Tibial nerve (tissue), 4 donors: ENCODE data around the gene DDC. TPM values are rescaled to one million over a fixed set of nuclear protein-coding genes. Genes with fewer than 3 reads are reported as not detected.

Experiments used
- DNase-seq, 2 donors: peaks; one replicate each; pipeline ENCODE4 v3.0.0-alpha.2; 2019; ENCODE audit warnings: low spot score in 2 of 2
- H3K27ac ChIP-seq, 4 donors: fragments of 200-600 bp; sonication (generic) in 3 of 4; one replicate each; pipeline ENCODE4 v1.5.1; 2017 to 2019; ENCODE audit warnings: mild to moderate bottlenecking in 1 of 4
- H3K27me3 ChIP-seq, 2 donors: fragments of 200-600 bp; sonication (generic) in 1 of 2; one replicate each; pipeline versions ENCODE4 v1.5.1 to v1.6.0; 2017 to 2019
- H3K36me3 ChIP-seq, 3 donors: fragments of 200-600 bp; sonication (generic); one replicate each; pipeline ENCODE4 v1.5.1; 2018 to 2019
- H3K4me1 ChIP-seq, 4 donors: fragments of 200-600 bp; sonication (generic) in 3 of 4; one replicate each; pipeline ENCODE4 v1.5.1; 2017 to 2019
- H3K4me3 ChIP-seq, 4 donors: fragments of 200-600 bp; sonication (generic) in 3 of 4; one replicate each; pipeline ENCODE4 v1.5.1; 2017 to 2019; ENCODE audit warnings: mild to moderate bottlenecking in 1 of 4, moderate library complexity in 1 of 4
- H3K9me3 ChIP-seq, 4 donors: fragments of 200-600 bp; sonication (generic) in 3 of 4; one replicate each; pipeline ENCODE4 v1.5.1; 2017 to 2019
- EP300 ChIP-seq, 2 donors: sonication (generic); formaldehyde crosslinking; IDR thresholded peaks; one replicate each; pipeline ENCODE4 v1.6.1; 2017; ENCODE audit warnings: antibody characterized with exemption in 2 of 2, mild to moderate bottlenecking in 1 of 2
- POLR2A ChIP-seq, 2 donors: fragments of 450-650 bp; IDR thresholded peaks; one replicate each; pipeline ENCODE4 v1.6.1; 2017; ENCODE audit warnings: antibody characterized with exemption in 2 of 2, mild to moderate bottlenecking in 2 of 2, moderate library complexity in 2 of 2
- WGBS, 2 donors: methylation state at CpG; one replicate each; pipeline ENCODE4 v1.1.5; 2018; 5-methylcytosine and 5-hydroxymethylcytosine counted together
- total RNA-seq, 4 donors: library from RNA; depleted of rRNA; stranded (reverse); fragments of >200 nt; gene quantifications; one replicate each; pipeline ENCODE4 v1.1.0, GENCODE V29; 2016
- TF ChIP-seq, protein P1 (sequence below), 5 experiments: fragments of 200-600 bp in 3 of 5; fragments of 450-650 bp in 2 of 5; sonication (generic) in 3 of 5; IDR thresholded peaks; one replicate each; pipeline ENCODE4 v1.5.1; 2016 to 2019; ENCODE audit warnings: antibody characterized with exemption in 5 of 5, mild to moderate bottlenecking in 3 of 5, moderate library complexity in 2 of 5

Gene DDC
- total RNA-seq, 4 donors from 2014 or later = 0.66 TPM; not detected in 3

DNA sequence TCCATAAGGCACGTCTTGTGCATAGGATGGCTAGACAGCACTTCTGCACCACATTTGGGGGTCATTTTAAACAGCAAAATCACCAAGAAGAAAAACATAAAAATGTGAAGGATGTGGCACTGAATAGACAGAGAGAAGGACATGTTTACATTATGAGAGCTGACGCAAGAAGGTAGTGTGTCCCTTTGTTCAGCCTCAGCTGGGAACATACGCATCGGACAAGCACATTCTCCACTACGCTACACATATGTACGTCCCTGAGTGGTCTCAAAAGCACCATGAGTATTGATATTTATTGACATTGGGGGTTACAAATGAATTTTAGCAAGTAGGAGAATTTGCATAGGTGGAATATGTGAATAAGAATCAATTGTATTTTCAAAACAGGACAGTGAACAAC lies 20.2 kb downstream of the DDC start:
- Histone ChIP-seq H3K4me1 (no peaks in the 10 kb centered on the region), H3K4me3 (no peak overlapping the region), H3K36me3 (no peaks in the 10 kb centered on the region), H3K9me3 (no peaks in the 10 kb centered on the region), H3K27ac (no peak overlapping the region), H3K27me3 (no peaks in the 10 kb centered on the region)
- no peak for DNase-seq
- WGBS, 2 donors = 81 to 84% methylated on average over 6 of the region's 6 CpGs
- TF ChIP-seq, protein P1, sequence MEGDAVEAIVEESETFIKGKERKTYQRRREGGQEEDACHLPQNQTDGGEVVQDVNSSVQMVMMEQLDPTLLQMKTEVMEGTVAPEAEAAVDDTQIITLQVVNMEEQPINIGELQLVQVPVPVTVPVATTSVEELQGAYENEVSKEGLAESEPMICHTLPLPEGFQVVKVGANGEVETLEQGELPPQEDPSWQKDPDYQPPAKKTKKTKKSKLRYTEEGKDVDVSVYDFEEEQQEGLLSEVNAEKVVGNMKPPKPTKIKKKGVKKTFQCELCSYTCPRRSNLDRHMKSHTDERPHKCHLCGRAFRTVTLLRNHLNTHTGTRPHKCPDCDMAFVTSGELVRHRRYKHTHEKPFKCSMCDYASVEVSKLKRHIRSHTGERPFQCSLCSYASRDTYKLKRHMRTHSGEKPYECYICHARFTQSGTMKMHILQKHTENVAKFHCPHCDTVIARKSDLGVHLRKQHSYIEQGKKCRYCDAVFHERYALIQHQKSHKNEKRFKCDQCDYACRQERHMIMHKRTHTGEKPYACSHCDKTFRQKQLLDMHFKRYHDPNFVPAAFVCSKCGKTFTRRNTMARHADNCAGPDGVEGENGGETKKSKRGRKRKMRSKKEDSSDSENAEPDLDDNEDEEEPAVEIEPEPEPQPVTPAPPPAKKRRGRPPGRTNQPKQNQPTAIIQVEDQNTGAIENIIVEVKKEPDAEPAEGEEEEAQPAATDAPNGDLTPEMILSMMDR (IDR thresholded peaks at IDR 0.05) = no peak
- TF ChIP-seq POLR2A (IDR thresholded peaks at IDR 0.05) (no peak), EP300 (IDR thresholded peaks at IDR 0.05) (no peak)

- TF ChIP-seq EP300 (IDR thresholded peaks at IDR 0.05) = no peak
- no peak for TF ChIP-seq POLR2A (IDR thresholded peaks at IDR 0.05)
- TF ChIP-seq, protein P1 (IDR thresholded peaks at IDR 0.05) = no peak
- no peaks in the 10 kb centered on the region for H3K27me3 ChIP-seq
- H3K4me3 ChIP-seq = no peak overlapping the region
- no peaks in the 10 kb centered on the region for H3K9me3 ChIP-seq
- 91 to 95% methylated on average over 18 of the region's 18 CpGs for WGBS, 2 donors
- DNase-seq = no peak
- H3K27ac ChIP-seq = no peak overlapping the region
- H3K4me1 ChIP-seq = no peaks in the 10 kb centered on the region
- no peaks in the 10 kb centered on the region for H3K36me3 ChIP-seq
These were observed 21.3 kb downstream of the DDC start for GRCh38 chr7:50543776-50544442.

GRCh38 chr7:50542132-50542531 lies 23.1 kb downstream of the DDC start:
- Histone ChIP-seq H3K27ac (no peak overlapping the region), H3K36me3 (no peaks in the 10 kb centered on the region), H3K9me3 (no peaks in the 10 kb centered on the region), H3K4me1 (no peaks in the 10 kb centered on the region), H3K4me3 (no peak overlapping the region), H3K27me3 (no peaks in the 10 kb centered on the region)
- no peak for DNase-seq
- 75 to 79% methylated on average over 11 of the region's 11 CpGs for WGBS, 2 donors
- TF ChIP-seq, protein P1 (IDR thresholded peaks at IDR 0.05) = no peak
- TF ChIP-seq EP300 (IDR thresholded peaks at IDR 0.05) = no peak
- TF ChIP-seq POLR2A (IDR thresholded peaks at IDR 0.05) = no peak

GRCh38 chr7:50540785-50541579 lies 24.2 kb downstream of the DDC start:
- no peaks in the 10 kb centered on the region for H3K9me3 ChIP-seq
- TF ChIP-seq EP300 (IDR thresholded peaks at IDR 0.05) = no peak
- TF ChIP-seq, protein P1 (IDR thresholded peaks at IDR 0.05) = no peak
- TF ChIP-seq POLR2A (IDR thresholded peaks at IDR 0.05) = no peak
- no peak for DNase-seq
- no peak overlapping the region for H3K27ac ChIP-seq
- no peaks in the 10 kb centered on the region for H3K36me3 ChIP-seq
- no peak overlapping the region for H3K4me3 ChIP-seq
- no peaks in the 10 kb centered on the region for H3K4me1 ChIP-seq
- no peaks in the 10 kb centered on the region for H3K27me3 ChIP-seq
- whole genome bisulfite sequencing, 2 donors = 91 to 94% methylated on average over 9 of the region's 9 CpGs

DNA sequence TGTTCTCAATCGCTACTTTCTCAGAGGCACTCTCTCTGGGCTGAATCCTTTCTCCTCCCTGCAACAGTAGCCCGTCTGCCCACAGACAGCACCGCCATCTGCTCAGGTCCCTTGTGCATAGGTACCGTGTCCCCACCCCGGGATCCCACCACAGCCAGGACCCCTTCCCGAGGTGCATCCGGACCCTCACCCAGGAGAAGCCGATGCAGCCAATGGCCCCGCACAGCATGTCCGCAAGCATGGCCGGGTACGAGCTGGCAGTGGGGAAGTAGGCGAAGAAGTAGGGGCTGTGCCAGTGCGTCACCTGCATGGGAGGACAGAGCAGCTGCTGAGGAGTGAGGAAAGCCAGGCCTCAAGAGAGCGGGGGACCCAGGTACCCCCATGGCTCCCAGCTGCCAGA lies 25.5 kb downstream of the DDC start:
- Histone ChIP-seq H3K4me3 (no peak overlapping the region), H3K27me3 (no peaks in the 10 kb centered on the region), H3K36me3 (no peaks in the 10 kb centered on the region), H3K4me1 (no peaks in the 10 kb centered on the region), H3K9me3 (no peaks in the 10 kb centered on the region), H3K27ac (no peak overlapping the region)
- no peak for TF ChIP-seq EP300 (IDR thresholded peaks at IDR 0.05)
- 88 to 92% methylated on average over 14 to 15 of the region's 15 CpGs for WGBS, 2 donors
- no peak for DNase-seq
